Spleen (tissue), 11 donors: Measurements from ENCODE around the gene PCARE. TPM values are rescaled to one million over a fixed set of nuclear protein-coding genes. Genes with fewer than 3 reads are reported as not detected.

Experiments used
- DNase-seq: peaks from one replicate; pipeline ENCODE4 v3.0.0-alpha.2; 2020
- H3K27ac ChIP-seq, 8 donors: fragments of 200-600 bp; sonication (generic) in 7 of 8; 1 replicate in 4 of 8; 2 replicates in 4 of 8; pipeline versions ENCODE4 v1.5.0 to v1.8.0; 2016 to 2021; ENCODE audit warnings: inconsistent platforms in 4 of 8, mild to moderate bottlenecking in 4 of 8, moderate library complexity in 1 of 8
- H3K27me3 ChIP-seq, 7 donors: fragments of 200-600 bp; sonication (generic) in 6 of 7; replicated peaks in 1 of 7; 1 replicate in 4 of 7; 2 replicates in 3 of 7; pipeline versions ENCODE4 v1.5.0 to v1.8.0; 2016 to 2021; ENCODE audit warnings: inconsistent platforms in 3 of 7, mild to moderate bottlenecking in 1 of 7
- H3K36me3 ChIP-seq, 6 donors: fragments of 200-600 bp; sonication (generic) in 5 of 6; 1 replicate in 4 of 6; 2 replicates in 2 of 6; pipeline versions ENCODE4 v1.5.0 to v1.8.0; 2016 to 2021; ENCODE audit warnings: inconsistent platforms in 2 of 6
- H3K4me1 ChIP-seq, 6 donors: fragments of 200-600 bp; sonication (generic) in 5 of 6; 1 replicate in 3 of 6; 2 replicates in 3 of 6; pipeline versions ENCODE4 v1.5.0 to v1.8.0; 2016 to 2021; ENCODE audit warnings: inconsistent platforms in 3 of 6
- H3K4me3 ChIP-seq, 8 donors: fragments of 200-600 bp; sonication (generic) in 7 of 8; 1 replicate in 4 of 8; 2 replicates in 4 of 8; pipeline versions ENCODE4 v1.5.0 to v1.8.0; 2016 to 2021; ENCODE audit warnings: inconsistent platforms in 4 of 8, mild to moderate bottlenecking in 4 of 8, moderate library complexity in 2 of 8
- H3K9me3 ChIP-seq, 8 donors: fragments of 200-600 bp; sonication (generic) in 7 of 8; 1 replicate in 4 of 8; 2 replicates in 4 of 8; pipeline versions ENCODE4 v1.5.0 to v1.8.0; 2016 to 2021; ENCODE audit warnings: inconsistent platforms in 4 of 8
- POLR2A ChIP-seq, 3 donors: fragments of 450-650 bp; IDR thresholded peaks; one replicate each; pipeline ENCODE4 v1.5.1; 2017; ENCODE audit warnings: antibody characterized with exemption in 3 of 3, mild to moderate bottlenecking in 1 of 3
- POLR2AphosphoS5 ChIP-seq, 3 donors: sonication (generic); formaldehyde crosslinking; IDR thresholded peaks; one replicate each; pipeline ENCODE4 v1.5.1; 2017; ENCODE audit warnings: antibody characterized with exemption in 3 of 3
- WGBS, 5 donors: extraction: QIAGEN DNeasy Blood & Tissue Kit in 3 of 5; methylation state at CpG; one replicate each; pipeline versions ENCODE4 v1.1.5 to v1.1.7; 2013 to 2018; 5-methylcytosine and 5-hydroxymethylcytosine counted together
- intact Hi-C: fragments of 100-400 bp; cut with DNase I; formaldehyde crosslinking; loops from one replicate; pipeline ENCODE4 v1.15.0; 2023; ENCODE audit warnings: low total_unique reads
- polyA plus RNA-seq, 3 donors: library from polyadenylated mRNA; stranded (reverse); fragments of 200-250 nt; gene quantifications; one replicate each; pipeline ENCODE4 v1.2.1, GENCODE V29; 2013
- total RNA-seq, 7 donors: library from RNA; depleted of rRNA in 3 of 7; stranded (reverse); fragments of >200 nt in 3 of 7; fragmentation: NEBNext Ultra II Directional in 4 of 7; extraction: Animal tissue kit (Norgen Biotek cat#: 25700) in 4 of 7; gene quantifications; one replicate each; pipeline versions ENCODE4 v1.1.0 to v1.2.1, GENCODE V29; 2016 to 2021
- TF ChIP-seq, protein P1 (sequence below), 11 experiments: fragments of 200-600 bp in 7 of 11; fragments of 450-650 bp in 4 of 11; sonication (generic) in 4 of 11; IDR thresholded peaks in 8 of 11; conservative IDR thresholded peaks in 3 of 11; 1 replicate in 7 of 11; 2 replicates in 4 of 11; pipeline versions ENCODE4 v1.4.0 to v1.8.0; 2016 to 2021; ENCODE audit warnings: antibody characterized with exemption in 11 of 11, inconsistent platforms in 4 of 11, mild to moderate bottlenecking in 1 of 11
- donor health status: healthy with polysubstance abuse.
- donor health status: DM: no; HTN: no; CAD: no; lungs with moderate emphysema.
- donor health status: DM: no; HTN: no; CAD: no.
- donor health status: Bipolar disorder and iron deficiency.
- donor health status: healthy.
- donor health status: DM: no; HTN: no; CAD: no.
- donor health status: DM: yes; HTN: yes; CAD: no.

Gene PCARE
- total and polyA plus RNA-seq, 10 donors, result not detected

DNA sequence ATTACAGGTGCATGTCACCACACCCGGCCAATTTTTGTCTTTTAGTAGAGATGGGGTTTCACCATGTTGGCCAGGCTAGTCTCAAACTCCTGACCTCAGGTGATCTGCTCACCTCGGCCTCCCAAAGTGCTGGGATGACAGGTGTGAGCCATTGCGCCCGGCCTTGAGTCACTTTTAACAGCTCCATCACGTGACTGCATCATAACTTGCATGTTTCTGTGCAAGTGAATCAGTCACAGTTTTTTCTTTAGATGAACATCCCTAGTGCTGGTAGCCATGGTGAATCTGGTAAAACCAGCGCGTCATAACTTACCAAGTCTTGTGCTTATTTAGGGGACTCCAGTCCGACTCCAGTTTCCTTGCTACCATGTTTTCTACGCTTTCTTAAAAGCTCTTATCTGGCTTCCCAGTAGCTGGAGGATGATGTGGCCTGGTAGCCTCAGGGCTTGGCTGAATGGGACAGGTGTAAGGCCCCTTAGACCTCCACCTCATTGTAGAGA, 33.1 kb downstream of the PCARE start:
- no peak for DNase-seq
- no peaks in the 10 kb centered on the region for H3K9me3 ChIP-seq
- H3K36me3 ChIP-seq, result peaks cover 0 to 12% (median 0%) of the 10 kb centered on the region in 6 donors
- intact Hi-C loops, result no loop called here
- no peak overlapping the region for H3K4me3 ChIP-seq
- TF ChIP-seq POLR2A (IDR thresholded peaks at IDR 0.05), result no peak
- no peak for TF ChIP-seq POLR2AphosphoS5 (IDR thresholded peaks at IDR 0.05)
- TF ChIP-seq, protein P1, sequence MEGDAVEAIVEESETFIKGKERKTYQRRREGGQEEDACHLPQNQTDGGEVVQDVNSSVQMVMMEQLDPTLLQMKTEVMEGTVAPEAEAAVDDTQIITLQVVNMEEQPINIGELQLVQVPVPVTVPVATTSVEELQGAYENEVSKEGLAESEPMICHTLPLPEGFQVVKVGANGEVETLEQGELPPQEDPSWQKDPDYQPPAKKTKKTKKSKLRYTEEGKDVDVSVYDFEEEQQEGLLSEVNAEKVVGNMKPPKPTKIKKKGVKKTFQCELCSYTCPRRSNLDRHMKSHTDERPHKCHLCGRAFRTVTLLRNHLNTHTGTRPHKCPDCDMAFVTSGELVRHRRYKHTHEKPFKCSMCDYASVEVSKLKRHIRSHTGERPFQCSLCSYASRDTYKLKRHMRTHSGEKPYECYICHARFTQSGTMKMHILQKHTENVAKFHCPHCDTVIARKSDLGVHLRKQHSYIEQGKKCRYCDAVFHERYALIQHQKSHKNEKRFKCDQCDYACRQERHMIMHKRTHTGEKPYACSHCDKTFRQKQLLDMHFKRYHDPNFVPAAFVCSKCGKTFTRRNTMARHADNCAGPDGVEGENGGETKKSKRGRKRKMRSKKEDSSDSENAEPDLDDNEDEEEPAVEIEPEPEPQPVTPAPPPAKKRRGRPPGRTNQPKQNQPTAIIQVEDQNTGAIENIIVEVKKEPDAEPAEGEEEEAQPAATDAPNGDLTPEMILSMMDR (IDR thresholded peaks at IDR 0.05 in 8 of 11, conservative IDR thresholded peaks at IDR 0.05 in 3 of 11), result no peak
- 83 to 95% (median 88%) methylated on average over 9 of the region's 9 CpGs for WGBS, 5 donors
- H3K27ac ChIP-seq, result no peak overlapping the region
- H3K4me1 ChIP-seq, result peaks cover 0 to 12% (median 0%) of the 10 kb centered on the region in 6 donors
- H3K27me3 ChIP-seq, result no peaks in the 10 kb centered on the region

DNA sequence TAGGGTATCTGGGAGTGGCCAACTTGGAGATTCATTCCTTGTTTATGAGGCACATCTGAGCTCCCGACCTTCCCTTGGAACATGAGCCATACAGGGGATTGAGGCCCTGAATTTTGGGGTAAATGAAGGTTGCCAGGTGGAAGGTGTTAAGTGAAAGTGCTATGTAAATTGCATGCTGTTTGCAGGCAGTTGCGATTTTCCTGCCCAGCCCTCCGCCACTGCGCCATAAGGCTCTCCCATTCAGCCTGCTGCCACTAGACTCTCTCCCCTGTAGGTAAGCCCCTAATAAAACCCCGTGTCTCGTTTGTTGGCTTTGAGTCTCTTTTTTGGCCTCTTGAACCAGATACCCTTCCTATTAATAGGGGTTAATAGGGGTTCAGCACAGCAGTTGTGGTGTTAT, 33.8 kb downstream of the PCARE start:
- 74 to 89% (median 80%) methylated on average over 6 of the region's 6 CpGs for WGBS, 5 donors
- no peak overlapping the region for H3K4me3 ChIP-seq
- peaks cover 0 to 10% (median 0%) of the 10 kb centered on the region in 6 donors for H3K36me3 ChIP-seq
- no peaks in the 10 kb centered on the region for H3K27me3 ChIP-seq
- intact Hi-C loops, result no loop called here
- no peak for DNase-seq
- peaks cover 0 to 12% (median 0%) of the 10 kb centered on the region in 6 donors for H3K4me1 ChIP-seq
- H3K27ac ChIP-seq, result no peak overlapping the region
- no peak for TF ChIP-seq POLR2A (IDR thresholded peaks at IDR 0.05)
- TF ChIP-seq, protein P1 (IDR thresholded peaks at IDR 0.05 in 8 of 11, conservative IDR thresholded peaks at IDR 0.05 in 3 of 11), result no peak
- TF ChIP-seq POLR2AphosphoS5 (IDR thresholded peaks at IDR 0.05), result no peak
- no peaks in the 10 kb centered on the region for H3K9me3 ChIP-seq

DNA sequence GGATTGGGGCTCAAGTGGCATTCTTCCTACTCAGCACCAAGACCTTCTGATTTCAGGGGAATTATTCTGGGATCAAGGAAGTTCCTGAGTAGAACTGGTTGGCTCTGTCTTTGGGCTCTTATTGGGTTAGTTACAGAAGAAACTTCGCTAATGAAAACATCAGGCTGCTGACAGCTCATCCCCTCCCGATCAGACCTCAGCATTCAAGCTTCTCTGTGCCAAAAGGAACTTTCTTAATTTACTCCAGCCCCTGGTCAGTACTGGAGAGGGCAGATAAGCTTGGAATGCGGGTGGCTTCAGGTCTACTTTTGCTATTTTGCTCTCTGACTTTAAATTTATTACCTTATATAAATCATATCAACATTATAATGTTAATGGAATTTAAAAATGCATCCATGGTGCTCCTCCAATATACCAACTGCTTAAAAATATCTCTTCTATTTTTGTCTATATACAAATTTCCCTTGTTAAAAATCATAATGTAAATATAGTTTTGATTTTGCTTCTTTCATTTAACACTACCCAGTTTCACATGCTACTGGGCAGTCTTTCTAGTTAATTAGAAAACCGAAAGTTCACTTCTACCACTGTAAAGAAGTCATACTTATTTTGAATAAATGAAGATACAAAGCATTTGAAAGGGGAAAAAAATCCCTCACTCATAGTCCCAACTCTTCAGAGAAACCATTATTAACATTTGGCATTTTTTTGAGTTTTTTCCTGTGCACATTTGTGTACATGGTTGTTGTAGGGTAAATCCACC, 34.4 kb downstream of the PCARE start:
- DNase-seq, result no peak
- intact Hi-C loops, result no loop called here

More for the DNA sequence above, 34.4 kb downstream of the PCARE start:
- TF ChIP-seq POLR2A (IDR thresholded peaks at IDR 0.05) (no peak), POLR2AphosphoS5 (IDR thresholded peaks at IDR 0.05) (no peak)
- TF ChIP-seq, protein P1 (IDR thresholded peaks at IDR 0.05 in 8 of 11, conservative IDR thresholded peaks at IDR 0.05 in 3 of 11), result no peak
- Histone ChIP-seq H3K27me3 (no peaks in the 10 kb centered on the region), H3K36me3 (peaks cover 0 to 10% (median 0%) of the 10 kb centered on the region in 6 donors), H3K4me1 (peaks cover 0 to 13% (median 3%) of the 10 kb centered on the region in 6 donors), H3K9me3 (no peaks in the 10 kb centered on the region), H3K4me3 (no peak overlapping the region), H3K27ac (no peak overlapping the region)
- WGBS, 5 donors, result 71 to 90% (median 77%) methylated on average over 4 of the region's 4 CpGs
